K562 (cell line): Measurements from ENCODE around the gene SPRED2. TPM values are rescaled to one million over a fixed set of nuclear protein-coding genes. Genes with fewer than 3 reads are reported as not detected.

Experiments used
- BHLHE40 ChIP-seq: IDR thresholded peaks from 2 replicates; pipeline ENCODE4 v1.6.1; 2011; ENCODE audit warnings: low read length, improper control_type of control experiment
- CBFA2T2 ChIP-seq: fragments of 450-650 bp; conservative IDR thresholded peaks from 2 replicates; pipeline ENCODE4 v1.6.1; 2017; ENCODE audit warnings: mild to moderate bottlenecking
- CBX3 ChIP-seq, 2 experiments: IDR thresholded peaks; 1 replicate in 1 of 2; 2 replicates in 1 of 2; pipeline ENCODE4 v1.6.1; 2012; ENCODE audit warnings: inconsistent platforms in 2 of 2, low read length in 2 of 2, borderline replicate concordance in 1 of 2, control low read depth in 1 of 2
- E2F1 ChIP-seq: sonication (generic); formaldehyde crosslinking; IDR thresholded peaks from 2 replicates; pipeline ENCODE4 v1.8.1; 2023; ENCODE audit warnings: mild to moderate bottlenecking, missing genetic modification reagents, moderate library complexity
- ETV5 ChIP-seq: sonication (generic); formaldehyde crosslinking; IDR thresholded peaks from 2 replicates; pipeline ENCODE4 v1.4.0; 2020; ENCODE audit warnings: low read depth, mild to moderate bottlenecking, missing genetic modification reagents
- FOSL1 ChIP-seq: fragments of 200-800 bp; sonication (Bioruptor generic); conservative IDR thresholded peaks from 2 replicates; pipeline ENCODE4 v1.6.1; 2016; ENCODE audit warnings: missing genetic modification characterization, missing compliant biosample characterization
- FUS ChIP-seq: fragments of 200-400 bp; formaldehyde crosslinking; optimal IDR thresholded peaks from 2 replicates; pipeline ENCODE3; 2017; ENCODE audit warnings: low read depth, low read length
- GABPB1 ChIP-seq: sonication (generic); formaldehyde crosslinking; IDR thresholded peaks from 2 replicates; pipeline ENCODE4 v1.8.0; 2022; ENCODE audit warnings: mild to moderate bottlenecking, missing genetic modification reagents
- HCFC1 ChIP-seq: IDR thresholded peaks from 2 replicates; pipeline ENCODE4 v1.6.1; 2012; ENCODE audit warnings: low read depth, low read length, improper control_type of control experiment
- HDAC2 ChIP-seq: fragments of 450-650 bp; IDR thresholded peaks from 2 replicates; pipeline ENCODE4 v1.6.1; 2016; ENCODE audit warnings: mild to moderate bottlenecking
- HDAC6 ChIP-seq: IDR thresholded peaks from 2 replicates; pipeline ENCODE4 v1.6.1; 2012; ENCODE audit warnings: low read depth, mild to moderate bottlenecking, control low read depth, inconsistent platforms, low read length, moderate library complexity
- MED1 ChIP-seq: sonication (generic); formaldehyde crosslinking; IDR thresholded peaks from 2 replicates; pipeline ENCODE4 v1.8.1; 2023; ENCODE audit warnings: missing genetic modification reagents, borderline replicate concordance
- NFRKB ChIP-seq: fragments of 450-650 bp; IDR thresholded peaks from 2 replicates; pipeline ENCODE4 v1.6.1; 2016; ENCODE audit warnings: low read depth
- SIN3A ChIP-seq, 2 experiments: fragments of 150-350 bp in 1 of 2; IDR thresholded peaks; 2 replicates each; pipeline ENCODE4 v1.6.1; 2011 to 2016; ENCODE audit warnings: borderline replicate concordance in 2 of 2, low read depth in 2 of 2, low read length in 2 of 2, mild to moderate bottlenecking in 2 of 2, moderate library complexity in 2 of 2; ENCODE audit not compliant: control insufficient read depth in 1 of 2
- SMAD4 ChIP-seq: fragments of 250-450 bp; sonication (Bioruptor Pico); conservative IDR thresholded peaks from 2 replicates; pipeline ENCODE4 v1.8.0; 2021; ENCODE audit warnings: inconsistent platforms, mild to moderate bottlenecking, moderate library complexity
- TCF3 ChIP-seq: sonication (generic); formaldehyde crosslinking; IDR thresholded peaks from 2 replicates; pipeline ENCODE4 v1.4.0; 2020; ENCODE audit warnings: mild to moderate bottlenecking, missing genetic modification reagents
- TFAP4 ChIP-seq: sonication (generic); formaldehyde crosslinking; IDR thresholded peaks from 2 replicates; pipeline ENCODE4 v1.8.0; 2022; ENCODE audit warnings: missing genetic modification reagents, mild to moderate bottlenecking, moderate library complexity, borderline replicate concordance
- ZKSCAN8 ChIP-seq: fragments of 200-800 bp; sonication (Bioruptor generic); IDR thresholded peaks from 2 replicates; pipeline ENCODE4 v1.6.1; 2016; ENCODE audit warnings: missing genetic modification characterization, missing compliant biosample characterization
- ZNF431 ChIP-seq: sonication (generic); formaldehyde crosslinking; IDR thresholded peaks from 2 replicates; pipeline ENCODE4 v1.8.0; 2022; ENCODE audit warnings: mild to moderate bottlenecking, missing genetic modification reagents
- ZNF444 ChIP-seq: fragments of 250-450 bp; sonication (Bioruptor Pico); IDR thresholded peaks from 2 replicates; pipeline ENCODE4 v1.4.0; 2020; ENCODE audit warnings: mild to moderate bottlenecking, moderate library complexity
- polyA plus RNA-seq, 8 experiments: library from polyadenylated mRNA; depleted of rRNA in 4 of 8; stranded (reverse) in 5 of 8; unstranded in 3 of 8; fragments of >200 nt; fragmentation: Nextera tagmentation in 2 of 8; fragmentation: Illumina TruSeq in 1 of 8; extraction: Ambion mirVana in 2 of 8; extraction: Trizol in 1 of 8; gene quantifications; 2 replicates each; pipeline versions ENCODE4 v1.2.1 to v1.2.3, GENCODE V29; 2011 to 2014; ENCODE audit warnings: inconsistent platforms in 1 of 8, missing spikeins in 1 of 8
- total RNA-seq, 7 experiments: library from RNA; depleted of rRNA in 6 of 7; stranded (reverse); fragments of >200 nt in 6 of 7; fragmentation: Illumina TruSeq in 2 of 7; extraction: Trizol in 2 of 7; gene quantifications; 2 replicates each; pipeline versions ENCODE4 v1.2.1 to v1.2.3, GENCODE V29; 2011 to 2021; ENCODE audit warnings: low replicate concordance in 1 of 7
- TF ChIP-seq, protein P1 (sequence below): IDR thresholded peaks from 2 replicates; pipeline ENCODE4 v1.6.1; 2012; ENCODE audit warnings: low read depth, low read length, improper control_type of control experiment, borderline replicate concordance
- TF ChIP-seq, protein P2 (sequence below): fragments of 450-650 bp; formaldehyde crosslinking; conservative IDR thresholded peaks from 2 replicates; pipeline ENCODE4 v1.4.0; 2022; ENCODE audit warnings: mild to moderate bottlenecking, missing genetic modification characterization

The SPRED2 gene
- total and polyA plus RNA-seq, 9 of the 15 experiments (the other 6 are each of a cell fraction or from before 2014, with no cell fraction given), result 4.6 to 50.8 (median 14.1) TPM

GRCh38 chr2:65432227-65433190, at the start of gene SPRED2 (continued):
- TF ChIP-seq ZKSCAN8 (CRISPR knock-in tag) (no peak), ZNF444 (CRISPR knock-in tag) (peak; percentile 94), HCFC1 (peak; percentile 55), ETV5 (CRISPR knock-in tag) (peak; percentile 95), BHLHE40 (peak; percentile 60), HDAC6 (no peak), NFRKB (peak; percentile 89), E2F1 (CRISPR knock-in tag) (peak; percentile 26; the same call in 1 of the 2 replicates), CBFA2T2 (peak; percentile 14; the same call in 1 of the 2 replicates), GABPB1 (CRISPR knock-in tag) (peak; percentile 72; the same call in 1 of the 2 replicates), TFAP4 (CRISPR knock-in tag) (peak; percentile 91), SMAD4 (CRISPR knock-in tag) (peak; percentile 94), FUS (no peak), FOSL1 (tag) (peak; percentile 53), HDAC2 (peak; percentile 50; the same call in 1 of the 2 replicates), SIN3A (IDR thresholded peaks at IDR 0.05; ENCODE audit: borderline replicate concordance in 2 of 2, control insufficient read depth in 1 of 2, low read depth in 2 of 2, low read length in 2 of 2) (peak in 1 of 2 experiments; percentile 83; a peak in 2 of 4 replicates), MED1 (CRISPR knock-in tag) (no peak), CBX3 (IDR thresholded peaks at IDR 0.05; ENCODE audit: borderline replicate concordance in 1 of 2, low read length in 2 of 2) (peak in 1 of 2 experiments; percentile 88; a peak in 2 of 3 replicates), ZNF431 (CRISPR knock-in tag) (peak; percentile 27; the same call in 1 of the 2 replicates), TCF3 (CRISPR knock-in tag) (0 out of 2 replicates have a peak, but pooled peaks have one; percentile 23)
- TF ChIP-seq, protein P1, sequence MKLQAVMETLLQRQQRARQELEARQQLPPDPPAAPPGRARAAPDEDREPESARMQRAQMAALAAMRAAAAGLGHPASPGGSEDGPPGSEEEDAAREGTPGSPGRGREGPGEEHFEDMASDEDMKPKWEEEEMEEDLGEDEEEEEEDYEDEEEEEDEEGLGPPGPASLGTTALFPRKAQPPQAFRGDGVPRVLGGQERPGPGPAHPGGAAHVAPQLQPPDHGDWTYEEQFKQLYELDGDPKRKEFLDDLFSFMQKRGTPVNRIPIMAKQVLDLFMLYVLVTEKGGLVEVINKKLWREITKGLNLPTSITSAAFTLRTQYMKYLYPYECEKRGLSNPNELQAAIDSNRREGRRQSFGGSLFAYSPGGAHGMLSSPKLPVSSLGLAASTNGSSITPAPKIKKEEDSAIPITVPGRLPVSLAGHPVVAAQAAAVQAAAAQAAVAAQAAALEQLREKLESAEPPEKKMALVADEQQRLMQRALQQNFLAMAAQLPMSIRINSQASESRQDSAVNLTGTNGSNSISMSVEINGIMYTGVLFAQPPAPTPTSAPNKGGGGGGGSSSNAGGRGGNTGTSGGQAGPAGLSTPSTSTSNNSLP, result peak; percentile 85; the same call in 1 of the 2 replicates
- TF ChIP-seq, protein P2, sequence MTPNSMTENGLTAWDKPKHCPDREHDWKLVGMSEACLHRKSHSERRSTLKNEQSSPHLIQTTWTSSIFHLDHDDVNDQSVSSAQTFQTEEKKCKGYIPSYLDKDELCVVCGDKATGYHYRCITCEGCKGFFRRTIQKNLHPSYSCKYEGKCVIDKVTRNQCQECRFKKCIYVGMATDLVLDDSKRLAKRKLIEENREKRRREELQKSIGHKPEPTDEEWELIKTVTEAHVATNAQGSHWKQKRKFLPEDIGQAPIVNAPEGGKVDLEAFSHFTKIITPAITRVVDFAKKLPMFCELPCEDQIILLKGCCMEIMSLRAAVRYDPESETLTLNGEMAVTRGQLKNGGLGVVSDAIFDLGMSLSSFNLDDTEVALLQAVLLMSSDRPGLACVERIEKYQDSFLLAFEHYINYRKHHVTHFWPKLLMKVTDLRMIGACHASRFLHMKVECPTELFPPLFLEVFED (CRISPR knock-in tag), result 0 out of 2 replicates have a peak, but pooled peaks have one; percentile 20
